GM19395 (cell line): Measurements from ENCODE around the gene AP1G2.
A peak's percentile ranks its signal among the peaks of the same experiment; 100 is the strongest.
"Not testable (repeated sequence)": the region's sequence is repeated elsewhere in the genome, so short reads cannot be mapped to it uniquely, and the experiment has no call there.

Source experiments
- ATAC-seq: cut with Tn5 transposase; IDR thresholded peaks from one replicate; pipeline ENCODE4 v1.9.1; 2021; ENCODE audit warnings: mild to moderate bottlenecking, moderate library complexity; ENCODE audit not compliant: unreplicated experiment

Gene AP1G2

GRCh38 chr14:23567186-23568020 lies at the start of gene AP1G2:
AP1G2 (minus strand) TSS chr14:23567791; CDS start chr14:23567314, 477 bp downstream.
- peak; percentile 88 for ATAC-seq

- ATAC-seq: no peak
Measured at GRCh38 chr14:23615856-23616255, 48.3 kb upstream of the AP1G2 start.

GRCh38 chr14:23614395-23614828 lies 46.8 kb upstream of the AP1G2 start:
- ATAC-seq: no peak

- ATAC-seq: no peak
Measured at GRCh38 chr14:23613242-23614070, 45.9 kb upstream of the AP1G2 start.

GRCh38 chr14:23612802-23613201 lies 45.2 kb upstream of the AP1G2 start:
- ATAC-seq: no peak

GRCh38 chr14:23612354-23612732 lies 44.8 kb upstream of the AP1G2 start:
- no peak for ATAC-seq

GRCh38 chr14:23610815-23611289 lies 43.3 kb upstream of the AP1G2 start:
- no peak for ATAC-seq

GRCh38 chr14:23610090-23610814 lies 42.7 kb upstream of the AP1G2 start:
- ATAC-seq: no peak

GRCh38 chr14:23609411-23610089 lies 42.0 kb upstream of the AP1G2 start:
- ATAC-seq: not testable (repeated sequence)

GRCh38 chr14:23609001-23609400 lies 41.4 kb upstream of the AP1G2 start:
- no peak for ATAC-seq

GRCh38 chr14:23608454-23608853 lies 40.9 kb upstream of the AP1G2 start:
- no peak for ATAC-seq

GRCh38 chr14:23605931-23606585 lies 38.5 kb upstream of the AP1G2 start:
- peak; percentile 89 for ATAC-seq

GRCh38 chr14:23604675-23605170 lies 37.1 kb upstream of the AP1G2 start:
- ATAC-seq: no peak

GRCh38 chr14:23604148-23604547 lies 36.6 kb upstream of the AP1G2 start:
- ATAC-seq: no peak

- no peak for ATAC-seq
Measured at GRCh38 chr14:23603103-23603502, 35.5 kb upstream of the AP1G2 start.

- ATAC-seq: no peak
Measured at GRCh38 chr14:23602181-23603095, 34.8 kb upstream of the AP1G2 start.

- no peak for ATAC-seq
Measured at GRCh38 chr14:23601845-23602180, 34.2 kb upstream of the AP1G2 start.

- ATAC-seq: no peak
Measured at GRCh38 chr14:23601424-23601823, 33.8 kb upstream of the AP1G2 start.

GRCh38 chr14:23600806-23601205 lies 33.2 kb upstream of the AP1G2 start:
- no peak for ATAC-seq
